Endodermal cell (in vitro differentiated cells): ENCODE measurements around the gene PAPOLA. TPM values are rescaled to one million over a fixed set of nuclear protein-coding genes. Genes with fewer than 3 reads are reported as not detected.

Experiments
- DNase-seq: peaks from one replicate; pipeline ENCODE4 v3.0.0-alpha.2; 2017
- H3K27ac ChIP-seq: 2 replicates; pipeline ENCODE4 v1.5.1; 2013; ENCODE audit warnings: mild to moderate bottlenecking, low read depth, low read length, moderate library complexity
- H3K27me3 ChIP-seq: 2 replicates; pipeline ENCODE4 v1.6.1; 2013; ENCODE audit warnings: mild to moderate bottlenecking, low read length, moderate library complexity; ENCODE audit not compliant: insufficient read depth, control insufficient read depth, poor library complexity, severe bottlenecking
- H3K36me3 ChIP-seq: 2 replicates; pipeline ENCODE4 v1.7.0; 2013; ENCODE audit warnings: mild to moderate bottlenecking, low read length, moderate library complexity; ENCODE audit not compliant: control insufficient read depth, insufficient read depth
- H3K4me1 ChIP-seq: one replicate; pipeline ENCODE4 v1.7.0; 2013; ENCODE audit warnings: low read length; ENCODE audit not compliant: control insufficient read depth, insufficient read depth
- H3K4me3 ChIP-seq: 2 replicates; pipeline ENCODE4 v1.5.1; 2013; ENCODE audit warnings: mild to moderate bottlenecking, low read length, moderate library complexity
- H3K9ac ChIP-seq: 2 replicates; pipeline ENCODE4 v1.6.1; 2013; ENCODE audit warnings: mild to moderate bottlenecking, low read length, moderate library complexity; ENCODE audit not compliant: poor library complexity, severe bottlenecking; ENCODE audit errors: extremely low read depth
- H3K9me3 ChIP-seq: 2 replicates; pipeline ENCODE4 v1.6.1; 2013; ENCODE audit warnings: mild to moderate bottlenecking, low read length, moderate library complexity; ENCODE audit not compliant: control insufficient read depth
- H3K27ac Mint-ChIP-seq: 2 replicates; pipeline ENCODE4 v1.8.0; 2020; ENCODE audit warnings: mixed read lengths
- H3K27me3 Mint-ChIP-seq: 2 replicates; pipeline ENCODE4 v1.8.0; 2021; ENCODE audit warnings: mild to moderate bottlenecking, mixed read lengths; ENCODE audit not compliant: insufficient read depth
- H3K36me3 Mint-ChIP-seq: 2 replicates; pipeline ENCODE4 v1.8.0; 2020; ENCODE audit warnings: low read depth, mixed read lengths
- H3K4me1 Mint-ChIP-seq: 2 replicates; pipeline ENCODE4 v1.8.0; 2020; ENCODE audit warnings: mixed read lengths
- H3K4me3 Mint-ChIP-seq: 2 replicates; pipeline ENCODE4 v1.8.0; 2020; ENCODE audit warnings: mild to moderate bottlenecking, moderate library complexity, mixed read lengths
- H3K9me3 Mint-ChIP-seq: 2 replicates; pipeline ENCODE4 v1.8.0; 2020; ENCODE audit warnings: mild to moderate bottlenecking, mixed read lengths
- WGBS, 2 experiments: methylation state at CpG; one replicate each; pipeline versions ENCODE4 v1.1.5 to v1.1.7; 2013; ENCODE audit warnings: missing lambda C conversion rate in 2 of 2, mixed read lengths in 1 of 2; ENCODE audit not compliant: insufficient coverage in 1 of 2, insufficient read length in 1 of 2; 5-methylcytosine and 5-hydroxymethylcytosine counted together
- total RNA-seq, 2 donors: library from RNA; stranded (reverse); fragmentation: NEBNext Ultra II Directional in 1 of 2; extraction: Animal tissue kit (Norgen Biotek cat#: 25700) in 1 of 2; gene quantifications; 2 replicates in 1 of 2; 3 replicates in 1 of 2; pipeline ENCODE4 v1.2.1, GENCODE V29; 2021
- TF ChIP-seq, protein P1 (sequence below): fragments of 200-600 bp; sonication (generic); conservative IDR thresholded peaks from 2 replicates; pipeline ENCODE4 v1.5.0; 2021; ENCODE audit warnings: antibody characterized with exemption, mild to moderate bottlenecking

Gene PAPOLA
- total RNA-seq, 2 donors from 2014 or later = 218 to 225 TPM

- H3K27me3 ChIP-seq = no peaks in the 10 kb centered on the region
- no peak overlapping the region for H3K4me3 ChIP-seq
- H3K4me3 Mint-ChIP-seq = no peak overlapping the region
- TF ChIP-seq, protein P1, sequence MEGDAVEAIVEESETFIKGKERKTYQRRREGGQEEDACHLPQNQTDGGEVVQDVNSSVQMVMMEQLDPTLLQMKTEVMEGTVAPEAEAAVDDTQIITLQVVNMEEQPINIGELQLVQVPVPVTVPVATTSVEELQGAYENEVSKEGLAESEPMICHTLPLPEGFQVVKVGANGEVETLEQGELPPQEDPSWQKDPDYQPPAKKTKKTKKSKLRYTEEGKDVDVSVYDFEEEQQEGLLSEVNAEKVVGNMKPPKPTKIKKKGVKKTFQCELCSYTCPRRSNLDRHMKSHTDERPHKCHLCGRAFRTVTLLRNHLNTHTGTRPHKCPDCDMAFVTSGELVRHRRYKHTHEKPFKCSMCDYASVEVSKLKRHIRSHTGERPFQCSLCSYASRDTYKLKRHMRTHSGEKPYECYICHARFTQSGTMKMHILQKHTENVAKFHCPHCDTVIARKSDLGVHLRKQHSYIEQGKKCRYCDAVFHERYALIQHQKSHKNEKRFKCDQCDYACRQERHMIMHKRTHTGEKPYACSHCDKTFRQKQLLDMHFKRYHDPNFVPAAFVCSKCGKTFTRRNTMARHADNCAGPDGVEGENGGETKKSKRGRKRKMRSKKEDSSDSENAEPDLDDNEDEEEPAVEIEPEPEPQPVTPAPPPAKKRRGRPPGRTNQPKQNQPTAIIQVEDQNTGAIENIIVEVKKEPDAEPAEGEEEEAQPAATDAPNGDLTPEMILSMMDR = no peak
- H3K27ac Mint-ChIP-seq = peak overlapping the region; percentile 16
- H3K4me1 ChIP-seq = no peaks in the 10 kb centered on the region
- no peak overlapping the region for H3K27ac ChIP-seq
- no peaks in the 10 kb centered on the region for H3K9me3 Mint-ChIP-seq
- peaks cover 83% of the 10 kb centered on the region for H3K36me3 ChIP-seq
- no peak for DNase-seq
- 89 to 92% methylated on average over 1 to 3 of the region's 3 CpGs for WGBS, 2 experiments
- no peaks in the 10 kb centered on the region for H3K9me3 ChIP-seq
- H3K36me3 Mint-ChIP-seq = peaks cover 25% of the 10 kb centered on the region
- H3K27me3 Mint-ChIP-seq = no peaks in the 10 kb centered on the region
- peaks cover 9% of the 10 kb centered on the region for H3K4me1 Mint-ChIP-seq
- H3K9ac ChIP-seq = peak overlapping the region; percentile 9
Measured at GRCh38 chr14:96538097-96538989, 36.2 kb downstream of the PAPOLA start.

GRCh38 chr14:96538990-96539317 lies 36.8 kb downstream of the PAPOLA start:
- H3K27ac Mint-ChIP-seq = peak overlapping the region; percentile 16

GRCh38 chr14:96554315-96554910 lies 52.2 kb downstream of the PAPOLA start:
- Histone ChIP-seq H3K9ac (no peak overlapping the region), H3K4me3 (no peak overlapping the region), H3K27ac (no peak overlapping the region), H3K4me1 (no peaks in the 10 kb centered on the region), H3K27me3 (no peaks in the 10 kb centered on the region), H3K9me3 (no peaks in the 10 kb centered on the region), H3K36me3 (peaks cover 85% of the 10 kb centered on the region)
- Mint-ChIP-seq H3K27me3 (no peaks in the 10 kb centered on the region), H3K4me1 (no peaks in the 10 kb centered on the region), H3K9me3 (no peaks in the 10 kb centered on the region), H3K36me3 (peaks cover 62% of the 10 kb centered on the region), H3K4me3 (no peak overlapping the region), H3K27ac (no peak overlapping the region)
- TF ChIP-seq, protein P1 = no peak
- 93 to 98% methylated on average over 1 to 3 of the region's 3 CpGs for WGBS, 2 experiments
- no peak for DNase-seq

More at GRCh38 chr14:96538990-96539317, 36.8 kb downstream of the PAPOLA start:
- Mint-ChIP-seq H3K27me3 (no peaks in the 10 kb centered on the region), H3K4me3 (no peak overlapping the region), H3K4me1 (peaks cover 9% of the 10 kb centered on the region), H3K9me3 (no peaks in the 10 kb centered on the region), H3K36me3 (peaks cover 25% of the 10 kb centered on the region)
- H3K4me3 ChIP-seq = no peak overlapping the region
- no peaks in the 10 kb centered on the region for H3K27me3 ChIP-seq
- DNase-seq = no peak
- H3K4me1 ChIP-seq = no peaks in the 10 kb centered on the region
- H3K36me3 ChIP-seq = peaks cover 83% of the 10 kb centered on the region
- TF ChIP-seq, protein P1 = no peak
- no peaks in the 10 kb centered on the region for H3K9me3 ChIP-seq
- H3K9ac ChIP-seq = no peak overlapping the region
- 100% methylated on average over 1 of the region's 1 CpG; no CpG with 5 or more reads in 1 of the 2 experiments for WGBS, 2 experiments
- H3K27ac ChIP-seq = no peak overlapping the region
